Peyer's patch (tissue), 4 donors: Measurements from ENCODE around the gene RXRA. TPM values are rescaled to one million over a fixed set of nuclear protein-coding genes. Genes with fewer than 3 reads are reported as not detected.
A peak's percentile ranks its signal among the peaks of the same experiment; 100 is the strongest.

ENCODE experiments used
- DNase-seq, 3 donors: peaks; one replicate each; pipeline ENCODE4 v3.0.0-alpha.2; 2017 to 2019
- H3K27ac ChIP-seq, 4 donors: fragments of 200-600 bp; sonication (generic); one replicate each; pipeline ENCODE4 v1.5.1; 2016 to 2019
- H3K27me3 ChIP-seq, 2 donors: fragments of 200-600 bp; sonication (generic); one replicate each; pipeline ENCODE4 v1.5.1; 2019
- H3K36me3 ChIP-seq, 3 donors: fragments of 200-600 bp; sonication (generic); one replicate each; pipeline ENCODE4 v1.5.1; 2016 to 2019
- H3K4me1 ChIP-seq, 4 donors: fragments of 200-600 bp; sonication (generic); one replicate each; pipeline ENCODE4 v1.5.1; 2016 to 2019
- H3K4me3 ChIP-seq, 4 donors: fragments of 200-600 bp; sonication (generic); 1 replicate in 3 of 4; 2 replicates in 1 of 4; pipeline ENCODE4 v1.5.1; 2016 to 2019; ENCODE audit warnings: mild to moderate bottlenecking in 1 of 4
- H3K9me3 ChIP-seq, 4 donors: fragments of 200-600 bp; sonication (generic); one replicate each; pipeline ENCODE4 v1.5.1; 2016 to 2019; ENCODE audit warnings: mild to moderate bottlenecking in 1 of 4
- CTCF ChIP-seq, 6 experiments: fragments of 450-650 bp in 4 of 6; fragments of 200-600 bp in 2 of 6; sonication (generic) in 1 of 6; IDR thresholded peaks; one replicate each; pipeline ENCODE4 v1.5.1; 2017 to 2019; ENCODE audit warnings: antibody characterized with exemption in 6 of 6, mild to moderate bottlenecking in 3 of 6, moderate library complexity in 1 of 6
- POLR2A ChIP-seq, 2 donors: fragments of 450-650 bp; IDR thresholded peaks; one replicate each; pipeline ENCODE4 v1.5.1; 2017; ENCODE audit warnings: antibody characterized with exemption in 2 of 2, mild to moderate bottlenecking in 2 of 2, moderate library complexity in 2 of 2
- total RNA-seq, 4 donors: library from RNA; depleted of rRNA; stranded (reverse); fragments of >200 nt; gene quantifications; one replicate each; pipeline ENCODE4 v1.1.0, GENCODE V29; 2016

Gene RXRA
- total RNA-seq, 4 donors from 2014 or later, result 54.5 to 83.6 (median 65.4) TPM

- no peak for TF ChIP-seq POLR2A (IDR thresholded peaks at IDR 0.05)
- no peak for TF ChIP-seq CTCF (IDR thresholded peaks at IDR 0.05)
- Histone ChIP-seq H3K9me3 (no peaks in the 10 kb centered on the region), H3K4me3 (peak overlapping the region in 2 of 4 donors; percentile 13 to 29), H3K4me1 (peaks cover 3 to 97% (median 50%) of the 10 kb centered on the region in 4 donors), H3K36me3 (peaks cover 0 to 44% (median 0%) of the 10 kb centered on the region in 3 donors), H3K27me3 (no peaks in the 10 kb centered on the region), H3K27ac (peak overlapping the region; percentile 49 to 64 (median 54))
- DNase-seq, result peak; percentile 83 to 94 (median 87)
Measured at GRCh38 chr9:134407121-134407779, 81.0 kb downstream of the RXRA start.

DNA sequence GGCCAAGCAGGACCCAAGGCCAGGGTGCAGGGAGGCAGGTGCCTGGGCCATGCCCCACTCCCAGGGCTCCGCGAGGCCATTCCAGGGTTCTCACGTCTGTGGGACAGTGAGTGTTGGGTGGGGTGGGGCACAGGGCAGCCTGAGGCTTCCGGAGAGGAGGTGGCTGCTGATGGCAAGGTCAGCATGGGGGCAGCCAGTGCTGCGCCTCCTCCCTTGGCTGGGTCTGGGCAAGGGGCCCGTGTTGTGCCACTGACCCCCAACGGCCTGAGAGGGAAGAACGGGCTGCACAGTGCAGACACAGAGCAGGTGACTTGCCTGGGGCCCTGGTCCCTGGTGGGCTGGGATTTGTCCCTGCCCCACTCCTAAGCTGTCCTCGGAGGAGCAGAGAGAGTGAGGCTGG, 82.1 kb downstream of the RXRA start:
- peaks cover 3 to 97% (median 46%) of the 10 kb centered on the region in 4 donors for H3K4me1 ChIP-seq
- no peak overlapping the region for H3K4me3 ChIP-seq
- no peak for TF ChIP-seq POLR2A (IDR thresholded peaks at IDR 0.05)
- TF ChIP-seq CTCF (IDR thresholded peaks at IDR 0.05), result no peak
- H3K36me3 ChIP-seq, result peaks cover 0 to 37% (median 0%) of the 10 kb centered on the region in 3 donors
- no peak for DNase-seq
- H3K9me3 ChIP-seq, result no peaks in the 10 kb centered on the region
- no peaks in the 10 kb centered on the region for H3K27me3 ChIP-seq
- H3K27ac ChIP-seq, result peak overlapping the region in 1 of 4 donors; percentile 64

DNA sequence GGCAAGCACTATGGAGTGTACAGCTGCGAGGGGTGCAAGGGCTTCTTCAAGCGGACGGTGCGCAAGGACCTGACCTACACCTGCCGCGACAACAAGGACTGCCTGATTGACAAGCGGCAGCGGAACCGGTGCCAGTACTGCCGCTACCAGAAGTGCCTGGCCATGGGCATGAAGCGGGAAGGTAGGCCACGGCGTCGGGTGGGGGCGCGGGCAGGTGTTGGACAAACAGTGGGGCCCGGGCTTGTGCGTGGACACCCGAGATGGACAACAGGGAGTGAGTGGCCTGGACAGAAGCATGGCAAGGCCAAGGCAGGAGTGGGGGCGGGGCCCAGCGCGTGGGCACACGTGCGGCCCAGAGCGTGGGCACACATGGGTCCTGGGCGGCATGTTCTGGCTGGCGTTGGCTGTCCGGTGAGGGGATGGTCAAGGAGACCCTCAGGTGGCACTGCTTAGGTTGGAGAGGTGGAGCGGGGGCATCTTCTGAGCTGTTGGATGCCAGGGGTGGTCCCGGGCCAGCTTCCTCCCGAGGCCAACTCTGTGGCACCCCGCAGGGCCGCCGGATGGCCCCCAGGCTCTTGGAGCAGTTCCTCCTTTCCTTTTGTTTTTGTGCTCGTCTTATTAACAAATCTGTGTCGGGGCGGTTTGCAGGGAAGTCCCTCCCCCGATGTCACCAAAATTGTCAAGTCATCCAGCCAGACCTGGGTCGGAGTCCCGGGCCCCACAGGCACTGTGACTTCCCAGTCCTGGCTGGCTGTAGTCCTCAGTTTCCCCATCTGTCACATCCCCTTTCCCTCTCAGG, 82.9 kb downstream of the RXRA start:
- Histone ChIP-seq H3K27me3 (no peaks in the 10 kb centered on the region), H3K27ac (peak overlapping the region in 2 of 4 donors; percentile 5 to 64), H3K9me3 (no peaks in the 10 kb centered on the region), H3K4me1 (peaks cover 3 to 94% (median 38%) of the 10 kb centered on the region in 4 donors), H3K36me3 (peaks cover 0 to 45% (median 0%) of the 10 kb centered on the region in 3 donors), H3K4me3 (no peak overlapping the region)
- no peak for DNase-seq
- TF ChIP-seq POLR2A (IDR thresholded peaks at IDR 0.05), result no peak
- no peak for TF ChIP-seq CTCF (IDR thresholded peaks at IDR 0.05)

DNA sequence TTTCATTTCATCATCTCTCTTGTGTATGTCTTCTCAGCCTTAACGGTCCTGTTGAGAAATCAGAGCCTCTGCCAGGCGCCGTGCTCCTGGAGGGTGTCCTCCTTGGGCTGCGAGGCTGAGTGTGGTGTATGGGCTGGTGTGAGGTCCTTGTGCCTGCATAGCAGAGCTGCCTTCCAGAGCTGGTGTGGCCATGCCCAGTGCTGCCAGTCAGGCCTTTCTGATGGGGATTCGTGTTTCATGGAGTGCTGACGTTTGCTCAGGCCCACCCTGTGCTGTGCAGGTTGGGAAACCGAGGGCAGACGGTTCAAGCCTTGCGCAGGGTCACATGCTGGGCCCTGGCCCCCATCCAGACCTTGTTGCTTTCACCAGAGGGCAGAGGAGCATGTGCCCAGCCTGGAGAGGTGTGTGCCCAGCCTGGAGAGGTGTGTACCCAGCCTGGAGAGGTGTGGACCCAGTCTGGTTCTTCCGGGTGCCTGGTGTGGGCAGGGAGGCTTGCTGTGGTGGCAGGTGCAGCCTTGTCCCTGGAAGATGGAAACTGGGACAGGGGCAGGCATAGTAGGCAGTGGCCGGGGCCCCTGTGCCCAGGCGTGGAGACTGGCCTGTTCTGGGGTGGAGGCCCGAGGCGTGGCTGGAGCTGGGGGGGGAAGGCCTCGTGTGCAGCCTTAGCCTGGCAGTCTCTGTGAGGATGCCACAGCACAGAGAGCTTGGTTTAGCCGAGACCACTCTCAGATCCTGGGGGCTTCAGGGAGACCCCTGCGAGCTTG, 84.0 kb downstream of the RXRA start:
- Histone ChIP-seq H3K27ac (no peak overlapping the region), H3K4me3 (no peak overlapping the region), H3K36me3 (peaks cover 0 to 47% (median 0%) of the 10 kb centered on the region in 3 donors), H3K9me3 (no peaks in the 10 kb centered on the region), H3K4me1 (peaks cover 3 to 83% (median 27%) of the 10 kb centered on the region in 4 donors), H3K27me3 (no peaks in the 10 kb centered on the region)
- TF ChIP-seq CTCF (IDR thresholded peaks at IDR 0.05) (no peak), POLR2A (IDR thresholded peaks at IDR 0.05) (no peak)
- DNase-seq, result no peak

DNA sequence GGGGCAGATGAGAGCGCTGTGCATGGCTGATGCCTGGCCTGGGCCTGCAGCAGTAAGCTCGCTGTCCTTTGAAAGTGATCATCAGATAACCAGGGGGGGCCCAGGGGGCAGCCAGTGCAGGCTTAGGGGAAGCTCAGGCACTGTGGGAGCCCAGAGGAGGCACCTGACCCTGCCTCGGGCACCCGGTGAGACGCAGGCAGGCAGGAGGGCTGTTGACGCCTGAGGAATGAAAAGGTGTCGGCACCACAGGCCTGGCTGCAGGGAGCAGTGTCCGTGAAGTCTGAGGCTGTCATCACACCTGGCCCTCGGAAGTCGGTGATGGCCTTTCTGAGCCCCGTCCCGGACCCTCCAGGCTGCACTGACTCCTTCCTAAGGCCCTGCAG, 84.6 kb downstream of the RXRA start:
- Histone ChIP-seq H3K4me3 (no peak overlapping the region), H3K27me3 (no peaks in the 10 kb centered on the region), H3K27ac (no peak overlapping the region), H3K36me3 (peaks cover 0 to 47% (median 0%) of the 10 kb centered on the region in 3 donors), H3K9me3 (no peaks in the 10 kb centered on the region), H3K4me1 (peaks cover 3 to 77% (median 22%) of the 10 kb centered on the region in 4 donors)
- DNase-seq, result no peak
- TF ChIP-seq CTCF (IDR thresholded peaks at IDR 0.05), result no peak
- TF ChIP-seq POLR2A (IDR thresholded peaks at IDR 0.05), result no peak
